K562 (cell line): ENCODE measurements around the gene CTCF.

Experiments used
- CTCF ChIP-seq, 3 experiments: IDR thresholded peaks in 2 of 3; conservative IDR thresholded peaks in 1 of 3; 2 replicates each; pipeline ENCODE4 v1.5.1; 2011 to 2012; ENCODE audit warnings: low read length in 3 of 3, mild to moderate bottlenecking in 3 of 3, control low read depth in 2 of 3, improper control_type of control experiment in 1 of 3, inconsistent platforms in 1 of 3, low read depth in 1 of 3, mixed read lengths in 1 of 3, moderate library complexity in 1 of 3; ENCODE audit not compliant: insufficient read depth in 2 of 3
- NFE2L1 ChIP-seq: fragments of 450-650 bp; IDR thresholded peaks from 2 replicates; pipeline ENCODE4 v1.6.1; 2016; ENCODE audit warnings: missing genetic modification characterization, low read depth, mild to moderate bottlenecking, missing compliant biosample characterization, moderate library complexity, borderline replicate concordance
- POLR2B ChIP-seq: fragments of 450-650 bp; IDR thresholded peaks from 2 replicates; pipeline ENCODE4 v1.6.1; 2018; ENCODE audit warnings: low read depth; ENCODE audit not compliant: partially characterized antibody
- SMC3 ChIP-seq: conservative IDR thresholded peaks from 2 replicates; pipeline ENCODE4 v1.6.1; 2011; ENCODE audit warnings: low read depth, low read length, improper control_type of control experiment; ENCODE audit not compliant: insufficient read depth
- SRSF9 ChIP-seq: fragments of 200-400 bp; formaldehyde crosslinking; IDR thresholded peaks from 2 replicates; pipeline ENCODE4 v1.6.1; 2017; ENCODE audit warnings: low read depth, low read length, borderline replicate concordance
- TOE1 ChIP-seq, 2 experiments: fragments of 450-650 bp in 1 of 2; sonication (generic) in 1 of 2; formaldehyde crosslinking in 1 of 2; IDR thresholded peaks; 2 replicates each; pipeline versions ENCODE4 v1.7.1 to v1.8.0; 2016 to 2022; ENCODE audit warnings: borderline replicate concordance in 2 of 2, mild to moderate bottlenecking in 2 of 2, antibody characterized with exemption in 1 of 2, inconsistent platforms in 1 of 2, low read depth in 1 of 2, missing genetic modification reagents in 1 of 2, moderate library complexity in 1 of 2

- TF ChIP-seq POLR2B (peak; percentile 58), SMC3 (no peak), NFE2L1 (tag) (no peak), CTCF (IDR thresholded peaks at IDR 0.05 in 2 of 3, conservative IDR thresholded peaks at IDR 0.05 in 1 of 3; ENCODE audit: insufficient read depth in 2 of 3, low read depth in 1 of 3, low read length in 3 of 3) (peak; percentile 46 to 94 (median 55)), SRSF9 (no peak), TOE1 (IDR thresholded peaks at IDR 0.05; ENCODE audit: borderline replicate concordance) (no peak), TOE1 (CRISPR knock-in tag; IDR thresholded peaks at IDR 0.05; ENCODE audit: borderline replicate concordance, low read depth) (no peak; the same call in 1 of the 2 replicates)
Measured at GRCh38 chr16:67562918-67563707, 787 bp downstream of the CTCF start.
